GM12872 (cell line): ENCODE data around the gene CYP2F1.

Experiments
- CTCF ChIP-seq: IDR thresholded peaks from 3 replicates; pipeline ENCODE4 v1.5.1; 2011; ENCODE audit warnings: low read depth, mild to moderate bottlenecking, low read length, moderate library complexity; ENCODE audit not compliant: insufficient read depth

Gene CYP2F1

GRCh38 chr19:41159881-41160280 is 45.6 kb downstream of the CYP2F1 start:
- no peak for TF ChIP-seq CTCF

- TF ChIP-seq CTCF: 0 out of 3 replicates have a peak, but pooled peaks have one; percentile 22
Observed at GRCh38 chr19:41161903-41162302, 47.7 kb downstream of the CYP2F1 start.

GRCh38 chr19:41166944-41167804 is 52.9 kb downstream of the CYP2F1 start:
- TF ChIP-seq CTCF: no peak

- TF ChIP-seq CTCF: no peak
Observed at GRCh38 chr19:41172297-41173164, 58.3 kb downstream of the CYP2F1 start.

GRCh38 chr19:41174297-41174928 is 60.2 kb downstream of the CYP2F1 start:
- no peak for TF ChIP-seq CTCF

GRCh38 chr19:41175801-41176777 is 61.9 kb downstream of the CYP2F1 start:
- TF ChIP-seq CTCF: no peak
